Measurements from ENCODE around the gene ST3GAL2.

GRCh38 chr16:70460737-70461261 is 21.9 kb upstream of the ST3GAL2 start:
- TF ChIP-seq CTCF (IDR thresholded peaks at IDR 0.05) (no peak), POLR2A (IDR thresholded peaks at IDR 0.05) (no peak)
